HG02798 (cell line): ENCODE results near the gene P3H3.

ENCODE experiments used
- ATAC-seq: cut with Tn5 transposase; IDR thresholded peaks from one replicate; pipeline ENCODE4 v1.9.1; 2021; ENCODE audit warnings: mild to moderate bottlenecking; ENCODE audit not compliant: unreplicated experiment, poor library complexity

Gene P3H3

DNA sequence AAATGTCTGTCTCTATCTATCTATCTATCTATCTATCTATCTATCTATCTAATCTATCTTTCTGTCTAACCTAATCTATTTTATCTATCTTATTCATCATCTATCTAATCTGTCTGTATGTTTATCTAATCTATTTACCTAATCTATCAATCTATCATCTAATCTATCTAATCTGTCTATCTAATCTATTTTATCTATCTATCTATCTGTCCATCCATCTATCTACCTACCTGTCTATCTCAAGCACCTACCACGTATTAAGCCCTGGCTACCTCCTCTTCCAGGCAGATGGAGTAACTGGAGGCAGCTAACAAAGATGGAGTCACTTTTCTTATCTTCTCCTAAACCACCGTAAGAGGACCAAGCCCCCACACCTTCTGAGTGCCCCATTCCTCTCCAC is 33.1 kb upstream of the P3H3 start:
- no peak for ATAC-seq

DNA sequence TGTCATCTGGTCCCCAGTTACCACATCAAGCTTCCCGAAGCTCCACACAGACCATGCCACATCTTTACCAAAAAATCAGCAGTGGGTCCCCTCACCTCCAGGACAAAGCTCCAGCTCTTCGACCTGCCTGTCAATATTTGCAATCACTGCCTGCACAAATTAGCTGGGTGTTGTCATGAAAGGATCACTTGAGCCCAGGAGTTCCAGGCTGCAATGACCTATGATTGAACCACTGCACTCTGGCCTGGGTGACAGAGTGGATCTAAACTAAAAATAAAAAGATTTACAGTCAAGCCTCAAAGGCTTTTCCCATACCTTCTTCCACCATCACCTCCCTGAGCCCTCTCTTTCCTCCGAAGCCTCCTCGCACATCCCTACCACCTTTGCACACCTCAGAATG is 31.6 kb upstream of the P3H3 start:
- no peak for ATAC-seq

DNA sequence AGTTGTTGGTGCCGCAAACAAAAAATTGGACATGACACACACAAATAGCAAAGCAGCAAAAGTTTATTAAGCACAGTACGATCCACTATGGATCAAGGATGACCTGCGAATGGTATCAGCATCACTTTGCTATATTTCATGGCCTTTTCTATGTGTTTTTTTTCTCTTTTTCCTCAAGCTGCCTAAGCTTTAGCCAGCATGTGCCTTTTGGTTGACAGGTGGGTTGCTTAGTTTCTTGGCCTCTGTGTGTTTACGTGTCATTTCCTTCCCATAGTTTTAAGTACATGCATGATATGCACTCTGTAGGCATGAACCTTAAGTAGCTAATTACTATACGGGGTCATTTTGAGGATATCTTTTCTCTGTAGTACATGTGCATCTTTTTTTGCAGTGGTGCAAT is 29.1 kb upstream of the P3H3 start:
- no peak for ATAC-seq

DNA sequence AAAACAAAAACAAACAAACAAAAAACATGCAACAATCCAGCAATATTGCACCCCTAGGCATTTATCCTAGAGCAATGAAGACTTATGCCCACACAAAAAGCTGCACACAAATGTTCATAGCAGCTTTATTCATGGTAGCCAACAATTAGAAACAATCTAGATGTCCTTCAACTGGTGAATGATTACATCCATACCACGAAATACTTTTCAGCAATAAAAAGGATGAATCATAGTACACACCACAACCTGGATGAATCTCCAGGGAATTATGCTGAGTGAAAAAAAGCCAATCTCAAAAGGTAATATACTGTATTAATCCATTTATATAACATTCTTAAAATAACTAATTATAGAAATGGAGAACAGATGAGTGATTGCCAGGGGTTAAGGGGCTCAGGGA is 21.0 kb upstream of the P3H3 start:
- no peak for ATAC-seq

GRCh38 chr12:6809056-6809455 is 19.2 kb upstream of the P3H3 start:
- no peak for ATAC-seq

- ATAC-seq: no peak
Measured at GRCh38 chr12:6810758-6811157, 17.4 kb upstream of the P3H3 start.

DNA sequence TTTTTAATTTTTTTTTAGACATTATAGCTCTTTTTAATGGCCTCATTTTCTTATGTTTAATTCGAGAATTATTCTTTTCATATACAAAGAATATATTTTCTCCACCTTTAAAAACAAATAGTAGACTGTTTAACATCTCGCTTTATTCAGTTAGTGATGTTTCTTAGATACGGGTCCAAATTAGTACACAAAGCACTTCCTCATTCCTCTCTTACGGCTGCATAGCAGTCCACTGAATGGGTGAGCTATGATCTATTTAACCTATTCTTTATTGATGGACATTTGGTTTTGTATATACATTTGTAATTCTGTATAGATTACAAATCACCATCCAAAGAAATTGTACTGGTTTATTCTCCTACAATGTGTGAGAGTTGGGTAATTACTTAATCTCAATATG is 14.8 kb upstream of the P3H3 start:
- ATAC-seq: no peak

GRCh38 chr12:6816598-6816997 is 11.6 kb upstream of the P3H3 start:
- no peak for ATAC-seq

- ATAC-seq: no peak
Measured at GRCh38 chr12:6817098-6817497, 11.1 kb upstream of the P3H3 start.

DNA sequence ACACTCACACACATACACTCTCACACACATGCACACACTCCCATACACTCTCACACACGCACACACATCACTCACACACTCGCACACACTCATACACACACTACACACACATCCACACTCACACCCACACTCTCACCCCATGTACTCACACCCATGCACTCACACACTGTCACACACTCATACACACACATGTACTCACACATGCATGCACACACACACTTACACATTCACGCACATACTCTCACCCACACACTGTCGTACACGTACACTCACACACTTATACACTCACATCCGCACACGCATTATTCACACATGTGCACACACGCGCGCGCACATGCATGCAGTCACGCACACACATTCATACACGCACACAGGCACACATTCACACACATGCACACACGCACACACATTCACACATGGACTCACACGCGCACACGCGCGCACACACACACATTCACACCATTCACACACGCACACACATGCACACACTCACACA is 10.5 kb upstream of the P3H3 start:
- no peak for ATAC-seq

- no peak for ATAC-seq
Measured at GRCh38 chr12:6818222-6818621, 10.0 kb upstream of the P3H3 start.

DNA sequence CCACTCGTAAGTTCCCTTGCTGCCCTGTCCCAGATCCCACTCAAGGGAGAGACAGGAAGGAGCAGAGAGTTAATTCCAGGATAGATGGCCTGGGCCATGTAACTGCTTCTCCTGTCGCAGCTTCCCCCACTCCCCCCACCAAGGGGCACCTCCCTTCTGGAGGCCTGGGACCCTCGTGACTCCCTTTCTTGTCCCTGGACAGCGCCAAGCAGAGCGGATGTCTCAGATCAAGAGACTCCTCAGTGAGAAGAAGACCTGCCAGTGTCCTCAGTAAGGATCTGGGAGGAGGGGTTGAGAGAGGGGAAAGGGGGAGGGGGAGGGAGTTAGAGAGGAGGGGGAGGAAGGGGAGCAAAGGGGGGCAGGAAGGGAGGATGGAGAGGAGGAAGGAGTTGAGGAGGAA is 9.6 kb upstream of the P3H3 start:
- no peak for ATAC-seq

- no peak for ATAC-seq
Measured at GRCh38 chr12:6819106-6820030, 8.8 kb upstream of the P3H3 start.

GRCh38 chr12:6820166-6820565 is 8.0 kb upstream of the P3H3 start:
- no peak for ATAC-seq

GRCh38 chr12:6821591-6822425 is 6.4 kb upstream of the P3H3 start, which contains the start of gene GPR162:
TSS of gene GPR162 (plus strand) at chr12:6821821. CDS start at chr12:6823899, 2,078 bp downstream.
- ATAC-seq: no peak

DNA sequence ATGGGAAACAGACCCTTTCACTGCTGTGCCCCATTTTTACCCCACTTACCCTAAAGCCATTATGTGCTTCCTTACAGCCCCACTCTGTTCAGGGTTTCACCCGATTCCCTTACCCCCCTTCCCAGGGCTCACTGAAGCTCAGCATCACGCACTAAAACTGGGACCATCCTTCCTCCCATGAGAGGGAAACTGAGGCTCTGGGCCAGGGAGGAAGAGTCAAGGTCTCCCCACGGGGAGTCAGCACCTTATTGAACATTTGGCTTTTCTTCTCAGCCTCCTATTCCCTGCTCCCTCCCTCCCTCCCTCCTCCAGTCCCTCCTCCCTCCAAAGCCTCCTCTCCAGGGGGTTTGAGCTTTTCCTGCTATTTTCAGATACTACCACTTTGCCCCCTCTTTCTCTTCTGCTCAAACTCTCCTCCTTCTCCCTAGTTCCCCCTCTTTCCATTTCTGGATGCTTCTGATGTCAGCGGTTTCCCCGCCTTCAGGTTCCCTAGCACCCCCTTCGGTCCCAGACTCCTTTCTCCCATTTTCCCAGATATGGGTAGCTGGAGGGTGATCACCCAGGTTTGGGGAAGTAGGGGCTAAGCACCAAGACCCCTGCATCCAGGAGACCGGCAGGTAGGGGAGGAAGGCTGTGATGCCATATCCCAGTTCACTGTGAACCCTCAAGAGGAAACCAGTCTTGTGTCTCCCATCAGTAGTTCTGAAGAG is 5.6 kb upstream of the P3H3 start:
- ATAC-seq: no peak

GRCh38 chr12:6823182-6824084 is 4.8 kb upstream of the P3H3 start:
- ATAC-seq: no peak

- no peak for ATAC-seq
Measured at GRCh38 chr12:6824085-6824775, 4.0 kb upstream of the P3H3 start.

- ATAC-seq: no peak
Measured at GRCh38 chr12:6824901-6825381, 3.3 kb upstream of the P3H3 start.
